GM19099 (cell line): ENCODE results near the gene SMYD3.

Experiments
- POLR2A ChIP-seq: IDR thresholded peaks from 3 replicates; pipeline ENCODE4 v1.6.1; 2011; ENCODE audit warnings: low read depth; ENCODE audit not compliant: insufficient read length; ENCODE audit errors: extremely low read depth

SMYD3 gene

DNA sequence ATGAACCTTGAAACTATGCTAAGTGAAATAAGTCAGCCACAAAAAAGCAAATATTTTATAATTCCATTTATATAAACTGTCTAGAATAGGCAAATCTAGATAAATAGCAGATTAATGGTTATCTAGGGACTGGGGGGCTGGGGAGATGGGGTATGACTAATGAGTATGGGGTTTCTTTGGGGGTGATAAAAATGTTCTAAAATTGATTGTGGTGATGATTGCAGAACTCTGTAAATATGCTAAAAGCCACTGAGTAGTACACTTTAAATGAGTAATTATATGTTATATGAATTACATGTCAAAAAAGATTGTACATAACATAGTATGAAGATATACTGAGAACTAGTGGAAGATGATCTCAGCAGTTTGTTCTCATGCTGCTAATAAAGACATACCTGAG lies 677.3 kb downstream of the SMYD3 start:
- TF ChIP-seq POLR2A: no peak

GRCh38 chr1:245829194-245829593 lies 677.9 kb downstream of the SMYD3 start:
- no peak for TF ChIP-seq POLR2A

DNA sequence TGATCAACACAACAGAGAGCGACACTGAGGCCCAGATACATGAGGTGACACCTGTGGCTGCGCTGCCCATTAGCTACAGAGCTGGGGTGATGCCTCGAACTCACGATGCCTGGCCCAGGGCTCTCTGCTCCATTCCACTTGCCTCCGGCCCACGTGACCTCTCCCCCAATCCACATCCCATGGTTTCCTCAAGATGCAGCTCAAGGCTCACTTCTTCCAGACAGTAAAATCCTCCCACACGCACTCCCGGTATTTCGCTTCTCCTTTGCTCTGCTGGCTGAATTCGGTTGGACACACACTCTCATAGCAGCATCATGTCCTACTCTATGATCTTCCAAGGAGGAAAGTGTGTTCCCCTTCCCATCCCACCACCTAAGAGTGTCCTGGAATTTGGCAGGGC lies 679.8 kb downstream of the SMYD3 start:
- no peak for TF ChIP-seq POLR2A

DNA sequence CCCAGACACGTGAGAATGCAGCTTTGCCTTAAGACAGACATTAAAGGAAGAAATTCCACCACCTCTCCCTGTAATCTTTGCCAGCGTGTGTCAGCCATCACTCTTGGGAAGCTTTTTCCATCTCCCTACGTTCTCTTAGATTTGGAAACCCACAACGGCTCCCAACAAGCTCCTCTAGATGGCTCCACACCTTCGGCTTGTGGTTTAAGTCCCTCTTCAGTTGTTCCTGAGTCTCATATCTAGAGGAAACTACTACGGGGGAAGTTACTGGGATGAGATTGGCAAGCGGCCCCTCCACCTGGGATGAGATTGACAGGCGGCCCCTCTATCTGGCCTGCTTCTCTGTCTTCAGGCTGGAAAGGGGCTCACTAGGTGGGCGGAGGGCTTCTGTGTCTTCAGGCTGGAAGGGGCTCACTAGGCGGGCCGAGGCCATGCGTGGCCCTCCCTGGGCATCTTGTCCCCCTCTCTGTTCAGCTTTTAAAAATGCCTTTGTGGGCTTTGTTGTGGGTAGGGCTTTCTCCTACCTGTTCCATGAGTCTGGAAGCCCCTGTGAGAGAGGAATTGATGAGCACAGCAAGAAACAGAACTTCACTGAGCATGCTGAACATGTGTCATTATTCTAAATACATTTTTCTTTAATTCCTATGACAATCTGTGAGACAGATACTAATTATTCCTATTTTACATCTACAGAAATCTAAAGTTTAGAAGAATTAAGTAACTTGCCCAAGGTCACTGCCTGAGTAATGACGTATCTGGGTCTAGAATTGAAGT lies 681.8 kb downstream of the SMYD3 start:
- TF ChIP-seq POLR2A: no peak

DNA sequence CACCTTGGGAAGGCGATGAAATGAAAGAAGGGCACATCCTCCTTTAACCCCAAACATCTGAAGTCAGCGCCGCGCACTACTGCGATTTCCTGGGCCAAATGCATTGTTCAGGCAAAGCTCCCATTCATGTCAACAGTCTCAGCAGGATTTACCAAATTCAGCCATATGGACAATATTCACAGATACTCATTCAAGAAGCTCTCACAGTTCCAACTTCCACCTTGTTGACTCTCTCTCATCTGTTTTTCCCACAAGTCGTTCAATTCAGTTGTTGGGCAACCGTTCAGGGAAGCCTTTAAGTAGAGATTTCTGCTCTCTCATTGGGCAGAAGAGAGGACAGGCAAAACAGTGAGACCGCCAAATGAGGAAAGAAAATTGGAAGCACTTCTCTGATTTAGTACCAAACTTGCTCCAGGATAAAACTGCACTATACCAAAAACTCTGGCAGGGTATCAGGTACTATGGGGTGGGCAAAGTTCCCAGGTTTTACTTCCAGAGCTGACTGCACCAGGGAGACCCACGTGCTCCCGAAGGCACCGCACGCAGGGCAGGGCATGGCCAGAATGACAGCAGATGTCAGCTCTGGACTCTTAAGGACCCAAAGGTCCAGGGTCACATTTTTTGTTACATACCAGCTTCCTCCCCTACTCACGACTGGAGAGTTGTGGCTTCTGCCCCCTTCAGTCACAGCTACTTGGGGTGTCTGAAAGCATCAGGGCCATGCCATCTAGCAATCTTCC lies 683.5 kb downstream of the SMYD3 start:
- TF ChIP-seq POLR2A: no peak

DNA sequence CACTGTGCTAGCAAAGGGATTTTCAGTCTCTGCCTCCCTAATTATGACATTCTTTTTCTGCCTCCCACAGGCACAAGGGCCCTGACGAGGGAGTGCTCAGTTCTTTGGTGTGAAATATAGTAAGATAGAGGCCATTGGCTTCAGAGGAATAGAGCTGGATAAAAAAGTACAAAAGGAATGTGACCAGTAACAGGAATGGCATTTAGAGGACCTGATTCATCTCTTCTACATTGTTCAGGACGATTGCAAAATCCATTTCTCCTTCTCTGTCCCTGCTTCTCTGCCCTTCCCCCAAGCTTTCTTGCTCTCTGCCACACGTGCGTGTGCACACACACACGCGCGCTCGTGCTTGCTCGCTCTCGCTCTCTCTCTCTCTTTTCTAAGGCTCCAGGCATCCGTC lies 684.1 kb downstream of the SMYD3 start:
- TF ChIP-seq POLR2A: no peak

DNA sequence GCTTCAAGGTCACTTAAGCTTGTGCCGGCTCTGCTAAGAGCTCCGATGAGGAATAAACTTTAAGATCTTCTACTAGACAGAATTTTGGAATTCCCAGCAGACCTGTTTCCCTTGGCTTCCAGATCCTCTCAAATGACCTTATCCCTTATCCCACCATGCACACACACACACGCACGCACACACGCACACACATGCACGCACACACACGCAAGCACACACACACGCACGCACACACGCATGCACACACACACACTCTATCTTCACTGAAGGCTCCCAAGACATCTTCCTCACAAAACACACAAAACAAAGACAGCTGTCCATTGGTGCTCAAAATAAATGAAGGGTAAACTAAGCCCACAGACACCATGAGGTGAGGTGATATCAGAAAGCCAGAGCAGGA lies 692.4 kb downstream of the SMYD3 start:
- TF ChIP-seq POLR2A: no peak

GRCh38 chr1:245812278-245812677 lies 694.8 kb downstream of the SMYD3 start:
- no peak for TF ChIP-seq POLR2A

GRCh38 chr1:245810789-245811337 lies 696.2 kb downstream of the SMYD3 start:
- TF ChIP-seq POLR2A: no peak

- no peak for TF ChIP-seq POLR2A
These were observed 696.8 kb downstream of the SMYD3 start for GRCh38 chr1:245810181-245810769.

- no peak for TF ChIP-seq POLR2A
These were observed 697.7 kb downstream of the SMYD3 start for GRCh38 chr1:245809361-245809760.

DNA sequence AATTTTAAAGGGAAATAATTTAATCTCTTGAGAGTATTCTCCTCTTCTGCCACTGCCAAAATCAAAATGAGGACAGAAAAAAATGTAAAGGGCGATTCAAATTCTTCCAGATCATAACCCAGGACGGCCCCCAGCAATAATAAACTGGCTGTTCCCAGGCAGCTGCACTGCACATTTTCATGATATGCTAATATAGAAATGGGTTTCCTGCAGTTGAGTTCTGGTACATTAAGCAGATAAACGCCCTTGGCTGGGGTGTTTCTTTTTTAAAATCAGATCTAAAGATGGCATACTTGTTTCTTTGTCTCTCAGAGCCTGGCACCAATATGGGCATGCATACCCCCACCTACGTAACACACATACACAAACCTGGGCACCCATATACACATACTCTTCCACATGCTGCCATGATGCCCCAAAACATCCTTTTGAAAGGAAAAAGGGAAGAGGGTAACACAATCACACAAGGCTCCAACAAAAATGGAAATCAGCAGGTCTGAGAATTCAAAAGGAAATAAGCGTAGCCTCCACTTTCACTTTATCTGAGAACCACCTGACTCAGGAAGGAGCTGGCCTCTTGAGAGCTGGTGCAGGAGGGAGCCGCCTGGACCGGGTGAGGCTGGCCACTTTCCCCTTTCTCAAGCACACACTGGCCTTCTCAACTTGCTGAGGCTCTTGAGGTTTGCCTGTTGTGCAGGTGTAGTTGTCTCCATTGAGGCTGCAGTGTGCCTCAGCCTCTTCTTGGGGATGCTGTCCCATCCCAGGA lies 698.9 kb downstream of the SMYD3 start:
- no peak for TF ChIP-seq POLR2A

- no peak for TF ChIP-seq POLR2A
These were observed 699.8 kb downstream of the SMYD3 start for GRCh38 chr1:245807306-245807705.

- TF ChIP-seq POLR2A: no peak
These were observed 701.5 kb downstream of the SMYD3 start for GRCh38 chr1:245805532-245805931.

GRCh38 chr1:245804696-245805095 lies 702.4 kb downstream of the SMYD3 start:
- TF ChIP-seq POLR2A: no peak
